ENCODE measurements around the gene SETD5. TPM values are rescaled to one million over a fixed set of nuclear protein-coding genes. Genes with fewer than 3 reads are reported as not detected.

The SETD5 gene
- total and polyA plus RNA-seq, 12 donors: 10.8 to 64.7 (median 55.6) TPM

DNA sequence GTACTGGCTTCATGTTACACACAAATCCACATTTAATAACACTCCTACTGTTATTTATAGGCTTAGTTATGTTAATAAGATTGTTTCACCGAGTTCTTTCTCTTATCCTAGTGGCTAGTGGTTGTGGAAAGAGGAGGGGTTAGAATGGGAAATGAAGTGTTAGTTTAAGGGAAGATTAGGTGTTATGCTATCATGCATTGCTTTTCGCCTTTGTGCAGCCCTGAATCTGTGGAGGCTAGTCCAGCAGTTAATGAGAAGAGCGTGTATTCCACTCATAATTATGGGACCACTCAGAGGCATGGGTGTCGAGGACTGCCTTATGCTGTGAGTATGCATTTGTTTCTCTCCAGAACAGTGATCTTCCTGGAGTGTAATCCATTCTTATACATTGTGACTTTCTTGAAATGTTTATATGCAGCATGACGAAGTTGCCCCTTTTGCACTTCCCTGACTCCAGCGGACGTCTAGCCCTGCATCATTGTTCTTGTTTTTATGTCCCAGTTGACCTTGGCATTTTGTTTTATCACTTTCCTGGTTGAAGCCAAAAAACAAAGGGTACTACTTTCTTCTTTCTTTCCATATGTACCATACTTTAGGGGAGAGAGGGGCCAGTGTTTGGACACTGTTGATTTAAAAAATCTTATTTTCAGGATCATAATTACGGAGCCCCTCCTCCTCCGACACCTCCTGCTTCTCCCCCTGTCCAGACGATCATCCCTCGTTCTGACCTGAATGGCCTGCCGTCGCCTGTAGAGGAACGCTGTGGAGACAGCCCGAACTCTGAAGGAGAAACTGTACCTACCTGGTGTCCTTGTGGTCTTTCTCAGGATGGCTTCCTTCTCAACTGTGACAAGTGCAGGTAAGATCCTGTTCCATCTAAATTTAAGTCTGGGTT, 36.5 kb downstream of the SETD5 start:
- 72 to 79% methylated on average over 15 of the region's 15 CpGs for WGBS, 2 donors
- H3K9me3 ChIP-seq: no peaks in the 10 kb centered on the region
- TF ChIP-seq, protein P1, sequence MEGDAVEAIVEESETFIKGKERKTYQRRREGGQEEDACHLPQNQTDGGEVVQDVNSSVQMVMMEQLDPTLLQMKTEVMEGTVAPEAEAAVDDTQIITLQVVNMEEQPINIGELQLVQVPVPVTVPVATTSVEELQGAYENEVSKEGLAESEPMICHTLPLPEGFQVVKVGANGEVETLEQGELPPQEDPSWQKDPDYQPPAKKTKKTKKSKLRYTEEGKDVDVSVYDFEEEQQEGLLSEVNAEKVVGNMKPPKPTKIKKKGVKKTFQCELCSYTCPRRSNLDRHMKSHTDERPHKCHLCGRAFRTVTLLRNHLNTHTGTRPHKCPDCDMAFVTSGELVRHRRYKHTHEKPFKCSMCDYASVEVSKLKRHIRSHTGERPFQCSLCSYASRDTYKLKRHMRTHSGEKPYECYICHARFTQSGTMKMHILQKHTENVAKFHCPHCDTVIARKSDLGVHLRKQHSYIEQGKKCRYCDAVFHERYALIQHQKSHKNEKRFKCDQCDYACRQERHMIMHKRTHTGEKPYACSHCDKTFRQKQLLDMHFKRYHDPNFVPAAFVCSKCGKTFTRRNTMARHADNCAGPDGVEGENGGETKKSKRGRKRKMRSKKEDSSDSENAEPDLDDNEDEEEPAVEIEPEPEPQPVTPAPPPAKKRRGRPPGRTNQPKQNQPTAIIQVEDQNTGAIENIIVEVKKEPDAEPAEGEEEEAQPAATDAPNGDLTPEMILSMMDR (IDR thresholded peaks at IDR 0.05): no peak
- peaks cover 0 to 100% (median 87%) of the 10 kb centered on the region in 9 donors for H3K36me3 ChIP-seq
- H3K4me3 ChIP-seq: no peak overlapping the region
- ATAC-seq (peak in 6 of 8 donors; percentile 21 to 60 (median 51)), DNase-seq (no peak)
- H3K27ac ChIP-seq: peak overlapping the region in 5 of 10 donors; percentile 4 to 53 (median 30)
- H3K4me1 ChIP-seq: peaks cover 0 to 31% (median 4%) of the 10 kb centered on the region in 9 donors
- intact Hi-C loops (cut with DNase I): loop anchor here in 4 of 10 donors (5.0 to 10.0 kb wide), 4 partner anchors 49 to 79 kb away; partner anchors contain the start of gene THUMPD3 (in 1 of the 4)
- H3K27me3 ChIP-seq: no peaks in the 10 kb centered on the region

DNA sequence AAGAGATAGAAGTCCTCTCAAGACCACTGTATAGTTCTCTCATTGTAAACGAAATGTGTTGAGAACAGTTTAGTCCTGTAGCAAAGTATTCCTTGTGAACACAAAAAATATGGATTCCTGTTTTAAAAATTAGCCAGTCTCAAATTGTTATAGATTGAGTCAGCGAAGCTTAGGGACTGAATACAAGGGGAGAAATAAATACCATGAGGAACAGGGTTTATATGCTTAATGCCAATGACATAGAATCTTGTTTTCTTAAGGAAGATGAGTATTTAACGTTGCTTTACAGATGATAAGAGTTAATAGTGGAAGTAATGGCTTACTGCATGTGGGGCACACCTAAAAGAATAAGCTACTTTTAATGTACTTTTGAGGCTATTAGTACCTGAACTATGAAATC, 37.9 kb downstream of the SETD5 start:
- no peak overlapping the region for H3K4me3 ChIP-seq
- H3K36me3 ChIP-seq: peaks cover 0 to 100% (median 85%) of the 10 kb centered on the region in 9 donors
- ATAC-seq (no peak), DNase-seq (no peak)
- intact Hi-C loops (cut with DNase I): loop anchor here in 4 of 10 donors (5.0 to 10.0 kb wide), 5 partner anchors 48 to 81 kb away; partner anchors contain the start of gene THUMPD3 (in 1 of the 4)
- peaks cover 0 to 28% (median 4%) of the 10 kb centered on the region in 9 donors for H3K4me1 ChIP-seq
- H3K9me3 ChIP-seq: no peaks in the 10 kb centered on the region
- H3K27ac ChIP-seq: no peak overlapping the region
- no peaks in the 10 kb centered on the region for H3K27me3 ChIP-seq
- TF ChIP-seq, protein P1 (IDR thresholded peaks at IDR 0.05): no peak
- 85 to 91% methylated on average over 3 of the region's 3 CpGs for WGBS, 2 donors

DNA sequence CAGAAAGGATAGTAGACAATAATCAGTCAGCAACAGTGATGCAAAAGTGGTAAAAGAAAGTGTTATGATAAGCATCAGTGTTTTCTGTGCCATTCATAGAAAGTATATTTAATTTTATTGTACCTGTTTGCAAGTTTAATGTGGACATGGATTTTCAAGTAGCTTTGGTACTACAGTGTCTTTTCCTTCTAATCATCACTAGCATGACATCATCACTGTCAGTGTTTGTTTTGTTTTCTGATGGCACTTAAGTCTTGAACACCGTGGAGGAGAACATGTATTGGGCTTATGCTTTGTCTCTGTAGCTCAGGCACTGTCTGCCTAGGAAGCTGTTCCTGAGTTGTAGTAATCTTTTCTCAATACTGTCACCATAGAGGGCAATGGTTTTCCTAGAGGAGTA, 41.9 kb downstream of the SETD5 start:
- peaks cover 4 to 100% (median 85%) of the 10 kb centered on the region in 9 donors for H3K36me3 ChIP-seq
- TF ChIP-seq, protein P1 (IDR thresholded peaks at IDR 0.05): no peak

GRCh38 chr3:9441501-9442221, 44.2 kb downstream of the SETD5 start:
- DNase-seq: no peak
- no peaks in the 10 kb centered on the region for H3K9me3 ChIP-seq
- 92 to 94% methylated on average over 11 of the region's 11 CpGs for WGBS, 2 donors

More for the DNA sequence above, 41.9 kb downstream of the SETD5 start:
- ATAC-seq (peak in 3 of 8 donors; percentile 24 to 48 (median 28)), DNase-seq (no peak)
- no peaks in the 10 kb centered on the region for H3K27me3 ChIP-seq
- no peaks in the 10 kb centered on the region for H3K9me3 ChIP-seq
- H3K4me3 ChIP-seq: no peak overlapping the region
- intact Hi-C loops (cut with DNase I): loop anchor here in 4 of 10 donors (5.0 to 10.0 kb wide), 5 partner anchors 52 to 85 kb away; partner anchors contain the start of gene THUMPD3 (in 1 of the 4)
- no peak overlapping the region for H3K27ac ChIP-seq
- H3K4me1 ChIP-seq: peaks cover 0 to 22% (median 0%) of the 10 kb centered on the region in 9 donors
- 7 to 14% methylated on average over 1 of the region's 1 CpG for WGBS, 2 donors

More at GRCh38 chr3:9441501-9442221, 44.2 kb downstream of the SETD5 start:
- peaks cover 0 to 22% (median 0%) of the 10 kb centered on the region in 9 donors for H3K4me1 ChIP-seq
- H3K27ac ChIP-seq: no peak overlapping the region
- peaks cover 4 to 100% (median 86%) of the 10 kb centered on the region in 9 donors for H3K36me3 ChIP-seq
- ATAC-seq: no peak
- TF ChIP-seq, protein P1 (IDR thresholded peaks at IDR 0.05): no peak
- H3K27me3 ChIP-seq: no peaks in the 10 kb centered on the region
- no peak overlapping the region for H3K4me3 ChIP-seq
- intact Hi-C loops (cut with DNase I): loop anchor here in 2 of 10 donors (5.0 to 10.0 kb wide), 2 partner anchors 57 to 74 kb away; no protein-coding TSS in a partner anchor
